GM19238 (cell line): Measurements from ENCODE around the gene NDOR1.

Source experiments
- DNase-seq: peaks from one replicate; pipeline ENCODE4 v3.0.0; 2011; ENCODE audit warnings: low spot score; ENCODE audit not compliant: insufficient read length

NDOR1 gene

DNA sequence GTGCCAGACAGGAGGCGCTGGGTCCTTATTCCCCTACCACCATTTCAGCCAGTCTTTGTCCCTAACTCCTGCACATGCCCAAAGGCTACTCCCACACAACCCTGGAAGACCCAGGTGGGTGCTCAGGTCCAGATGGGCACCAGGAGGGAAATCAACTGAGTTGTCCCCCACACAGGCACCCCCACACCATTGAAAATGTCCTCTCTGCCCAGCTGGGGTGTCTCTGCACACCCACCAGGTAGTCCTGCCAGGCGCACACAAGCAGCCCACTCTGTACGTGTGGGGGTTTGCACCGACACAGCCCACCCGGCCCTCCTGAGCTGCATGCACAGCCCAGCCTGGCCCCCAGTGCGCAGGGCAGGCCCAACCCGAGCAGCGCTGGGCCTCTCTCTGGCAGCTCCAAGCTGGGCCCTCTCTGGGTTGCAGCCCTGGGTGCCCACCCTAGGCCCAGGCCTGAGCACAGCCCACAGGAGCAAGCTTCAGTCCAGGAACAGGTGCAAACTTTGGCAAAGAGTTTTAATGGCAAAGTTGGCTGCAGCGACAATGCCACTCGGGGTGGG is 14.3 kb downstream of the NDOR1 start:
- DNase-seq, result no peak

- DNase-seq, result no peak
Measured at GRCh38 chr9:137220317-137221094, 15.0 kb downstream of the NDOR1 start.

DNA sequence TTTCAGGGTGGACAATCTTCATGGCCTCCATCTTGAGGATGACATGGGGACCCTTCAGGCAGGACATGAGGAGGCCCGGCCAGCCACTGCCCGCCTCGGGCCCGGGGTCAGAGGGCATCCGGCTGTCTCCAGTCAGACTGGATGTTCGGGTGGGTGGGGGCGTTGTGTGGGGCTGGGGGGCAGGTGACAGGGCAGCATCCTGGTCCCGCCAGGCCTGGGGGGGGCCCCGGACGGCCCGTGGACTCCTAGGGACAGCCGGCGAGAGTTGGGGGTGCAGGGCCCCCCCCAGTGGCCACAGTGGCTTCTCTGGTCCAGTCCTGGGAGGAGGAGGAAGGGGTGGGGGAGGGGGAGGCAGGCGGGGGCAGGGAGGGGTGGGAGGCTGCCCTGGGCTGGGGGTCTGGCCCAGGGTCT is 15.6 kb downstream of the NDOR1 start:
- DNase-seq, result no peak

DNA sequence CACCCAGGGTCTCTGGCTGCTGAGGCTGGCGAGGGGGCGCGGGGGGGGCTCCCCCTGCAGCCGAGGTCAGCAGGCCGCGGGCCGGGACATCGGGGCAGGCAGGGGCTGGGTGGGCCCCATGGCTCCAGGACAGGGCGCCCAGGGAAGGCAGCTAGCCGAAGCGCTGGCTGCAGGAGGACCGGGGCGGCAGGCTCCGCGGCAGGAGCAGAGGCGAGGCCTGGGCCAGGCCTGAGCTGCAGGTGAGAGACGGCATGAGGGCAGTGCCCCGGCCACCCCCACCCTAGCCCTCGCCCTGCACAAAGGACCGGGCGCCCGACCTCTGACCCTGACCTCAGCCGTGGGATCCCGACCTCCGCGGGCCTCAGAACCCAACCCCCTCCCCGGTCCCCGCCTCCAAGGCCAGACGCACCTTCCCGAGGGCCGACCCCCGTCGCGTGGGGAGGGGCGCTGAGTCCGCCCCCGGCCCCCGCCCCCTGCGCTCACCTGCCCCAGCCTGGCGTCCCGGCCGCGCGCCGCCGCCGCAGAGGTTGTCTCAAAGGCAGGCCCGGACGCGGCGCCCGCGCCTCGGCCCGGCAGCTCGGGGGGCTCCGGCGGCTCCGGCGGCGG is 16.1 kb downstream of the NDOR1 start:
- no peak for DNase-seq

- DNase-seq, result no peak
Measured at GRCh38 chr9:137222190-137223077, 16.9 kb downstream of the NDOR1 start, which contains the start of gene RNF208. TSS of gene RNF208 (minus strand) at chr9:137222240. CDS start at chr9:137221212, 1,028 bp downstream.

DNA sequence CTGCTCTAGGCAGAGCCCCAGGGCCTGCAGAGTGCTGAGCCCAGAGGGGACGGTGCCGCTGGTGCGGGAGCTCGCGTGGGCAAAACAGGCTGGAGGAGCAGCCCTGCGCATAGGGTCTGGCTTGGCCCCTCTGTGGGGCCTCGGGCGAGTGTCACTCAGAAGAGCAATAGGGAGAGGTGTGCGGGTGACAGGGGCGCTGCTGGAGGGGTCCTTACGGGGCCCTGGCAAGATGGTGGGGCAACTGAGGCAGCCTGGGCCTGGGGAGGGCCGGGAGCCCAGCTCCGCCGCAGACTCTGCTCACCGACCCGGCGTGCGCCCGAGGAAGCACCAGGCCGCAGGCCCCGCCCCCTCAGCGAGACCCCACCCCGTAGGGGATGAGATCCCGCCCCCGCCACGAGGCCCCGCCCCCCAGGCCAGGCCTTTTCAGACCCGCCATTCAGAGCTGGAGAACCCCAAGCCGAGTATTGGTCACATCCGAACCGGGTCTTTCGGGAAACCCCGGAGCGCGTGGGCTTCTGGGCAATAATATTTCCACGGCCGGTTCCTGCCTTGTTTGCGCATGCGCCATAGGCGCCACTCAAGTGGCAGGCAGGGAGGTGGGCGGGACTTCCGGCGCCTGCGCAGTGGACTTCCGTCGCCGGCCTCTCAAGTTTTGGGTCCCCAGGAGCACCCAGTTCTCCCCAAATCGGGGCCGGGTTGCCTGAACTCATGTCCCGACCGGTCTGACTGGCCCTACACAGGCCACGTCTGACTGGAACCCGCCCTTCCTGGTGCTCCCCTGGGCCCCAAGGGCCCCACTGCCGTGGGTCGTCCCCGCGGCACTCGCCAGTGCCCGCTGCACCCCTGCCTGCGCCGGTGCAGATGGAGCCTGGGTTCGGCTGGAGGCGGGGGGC is 17.8 kb downstream of the NDOR1 start:
- DNase-seq, result peak; percentile 100

DNA sequence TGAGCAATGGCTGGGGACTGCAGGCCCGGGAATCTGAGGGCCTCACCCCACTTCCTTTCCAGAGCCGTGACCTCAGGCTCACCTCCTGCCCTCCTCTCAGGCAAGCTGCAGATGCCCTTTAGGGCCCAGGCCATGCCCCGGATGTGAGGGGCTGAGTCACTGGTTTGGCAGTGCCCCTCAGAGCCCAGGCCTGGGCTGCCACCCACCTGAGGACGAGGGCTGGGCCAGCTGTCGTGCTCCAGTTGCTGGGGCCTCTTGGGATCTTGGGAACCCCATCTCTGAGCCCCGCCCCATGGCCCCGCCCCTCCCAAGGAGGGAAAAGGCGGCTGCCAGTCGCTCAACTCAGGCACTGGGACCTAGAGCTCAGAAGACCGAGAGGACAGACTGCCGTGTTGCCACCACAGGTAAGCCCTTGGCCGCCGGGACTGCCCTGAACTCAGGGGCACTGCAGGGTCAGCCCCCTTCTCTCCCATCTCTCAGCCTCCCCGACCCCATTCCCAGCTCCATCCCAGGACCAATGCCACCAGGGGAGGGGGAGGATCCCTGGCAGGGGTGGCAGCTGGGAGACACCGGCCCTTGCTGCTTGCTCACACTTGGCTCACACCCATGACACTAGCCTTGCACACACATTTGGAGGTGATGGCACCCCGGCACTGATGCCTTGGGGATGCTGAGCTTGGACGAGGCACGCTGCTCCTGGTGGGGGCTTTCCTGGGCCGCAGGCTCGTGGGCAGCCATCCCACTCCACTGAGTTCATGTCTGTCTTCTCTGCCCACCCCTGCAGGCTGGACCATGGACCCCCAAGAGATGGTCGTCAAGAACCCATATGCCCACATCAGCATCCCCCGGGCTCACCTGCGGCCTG is 19.6 kb downstream of the NDOR1 start, which contains the start of gene CYSRT1:
Gene CYSRT1, plus strand, starts transcription at position 345 of the 865 bp plus-strand sequence. Its CDS starts 448 bp downstream, at position 793.
- DNase-seq, result no peak

GRCh38 chr9:137225699-137226331 is 20.3 kb downstream of the NDOR1 start:
- no peak for DNase-seq

DNA sequence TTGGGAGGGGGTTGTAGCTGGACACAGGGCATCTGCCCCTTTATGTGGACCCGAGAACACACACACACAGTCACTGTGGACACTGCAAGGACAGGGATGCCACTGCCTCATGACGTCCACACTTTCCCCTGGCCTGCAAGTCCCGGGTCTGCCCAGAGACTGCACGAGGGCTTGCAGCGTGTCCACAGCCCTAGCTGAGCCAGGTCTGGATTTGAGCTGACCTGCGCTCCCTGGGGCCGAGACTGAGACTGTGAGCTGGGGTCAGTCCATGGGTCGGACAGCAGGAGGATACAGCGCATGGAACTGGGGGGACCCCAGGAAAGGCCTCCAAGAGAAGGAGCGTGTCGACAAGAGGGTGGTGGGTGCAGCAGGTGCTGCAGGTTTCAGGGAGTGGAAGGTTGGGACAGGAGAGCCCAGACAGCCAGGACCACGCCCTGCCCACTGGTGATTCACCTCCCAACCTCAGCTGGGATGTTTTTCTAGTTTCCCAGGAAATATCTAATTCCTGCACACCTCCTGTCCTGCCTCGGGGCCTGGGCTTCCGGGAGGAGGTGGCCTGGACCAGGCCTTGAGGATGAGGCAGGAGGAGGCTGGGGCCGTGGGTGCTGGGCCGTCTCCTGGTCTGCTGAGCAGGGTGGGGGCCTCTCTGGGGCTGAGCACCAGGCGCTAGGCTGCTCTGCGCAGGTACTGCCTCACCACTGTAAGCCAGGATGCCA is 21.0 kb downstream of the NDOR1 start:
- DNase-seq, result no peak

- DNase-seq, result peak; percentile 83
Measured at GRCh38 chr9:137227054-137227852, 21.8 kb downstream of the NDOR1 start, which contains the start of gene RNF224. TSS of gene RNF224 (plus strand) at chr9:137227502. CDS start at chr9:137228336, 834 bp downstream.

GRCh38 chr9:137227853-137228505 is 22.5 kb downstream of the NDOR1 start:
- DNase-seq, result no peak

GRCh38 chr9:137228506-137228967 is 23.0 kb downstream of the NDOR1 start:
- no peak for DNase-seq

DNA sequence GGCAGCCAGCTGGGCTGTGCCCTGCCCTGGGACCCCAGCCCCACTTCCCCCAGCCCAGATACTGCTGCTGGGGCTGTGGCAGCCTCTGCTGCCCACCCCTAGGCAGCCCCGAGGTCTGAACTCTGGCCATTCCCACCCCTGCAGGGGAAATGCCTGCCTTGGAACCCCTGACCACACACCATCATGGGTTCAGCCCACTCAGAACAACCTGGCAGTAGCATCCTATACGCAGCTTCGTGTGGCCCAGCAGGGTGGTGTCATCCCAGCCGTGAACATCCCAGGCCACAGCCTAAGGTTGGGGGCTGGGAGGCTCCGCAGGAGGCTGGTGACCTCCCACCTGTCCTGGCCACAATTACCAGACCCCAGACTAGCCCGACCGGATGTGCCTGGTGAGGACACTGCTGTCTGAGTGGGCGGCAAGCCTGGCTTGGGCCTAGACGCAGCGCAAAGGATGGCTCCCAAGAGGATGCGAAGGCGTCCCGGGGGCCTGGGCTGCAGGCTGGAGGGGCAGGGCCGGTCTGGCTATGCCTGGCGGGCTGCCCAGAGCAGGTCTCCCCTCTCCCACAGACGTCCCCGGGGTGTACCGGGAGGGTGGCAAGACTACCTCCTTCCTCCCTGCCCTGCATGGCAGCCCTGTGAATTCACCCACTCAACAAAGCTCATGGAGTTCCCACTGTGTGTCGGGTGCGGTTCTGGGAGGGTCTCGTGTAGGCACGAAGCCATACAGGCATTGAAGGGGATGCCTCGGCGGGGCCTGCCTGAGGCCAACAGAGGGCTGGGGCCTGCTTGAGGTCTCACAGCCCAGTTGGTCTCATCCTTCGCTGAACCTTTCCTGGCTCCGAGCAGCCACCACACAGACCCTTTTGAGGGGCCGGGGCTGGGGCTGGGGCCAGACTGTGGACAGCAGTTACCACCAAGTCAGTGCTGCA is 23.7 kb downstream of the NDOR1 start:
- DNase-seq, result no peak

DNA sequence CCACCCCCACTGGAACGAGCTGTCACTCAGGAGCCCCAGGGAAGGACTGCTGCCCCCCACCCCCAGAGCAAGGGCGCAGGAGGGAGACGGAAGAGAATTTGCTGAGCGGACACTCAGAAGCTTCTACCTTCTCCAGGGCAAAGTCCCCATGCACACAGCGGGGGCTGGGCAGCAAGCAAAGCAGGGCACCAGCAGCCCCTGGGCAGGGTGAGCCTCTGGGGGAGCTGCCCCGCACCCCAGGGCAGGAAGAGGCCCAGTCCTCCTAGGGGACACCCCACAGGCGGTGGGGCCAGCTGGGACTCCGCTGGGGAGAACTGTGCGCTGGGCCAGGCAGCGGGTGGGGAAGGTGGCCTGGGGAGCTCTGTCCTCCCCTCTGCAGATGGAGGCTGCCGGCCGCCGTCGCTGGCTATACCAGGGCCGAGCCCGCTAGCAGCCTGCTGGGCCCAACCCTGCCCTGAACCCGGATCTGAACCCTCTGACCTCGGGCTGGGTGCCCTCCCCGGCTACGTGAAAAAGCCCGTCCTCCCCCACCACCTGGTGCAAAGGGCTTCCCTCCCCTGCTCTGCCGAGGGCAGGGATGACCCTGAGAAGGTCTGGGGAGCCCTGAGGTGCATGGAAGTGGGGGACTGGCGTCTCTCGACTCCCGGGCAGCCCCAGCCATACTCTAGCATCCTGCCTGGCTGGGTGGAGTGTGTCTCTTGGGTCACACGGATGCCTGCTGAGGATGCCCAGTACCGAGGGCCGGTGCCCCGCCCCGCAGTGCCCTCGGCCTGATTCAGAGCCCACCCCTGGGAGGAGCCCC is 24.6 kb downstream of the NDOR1 start:
- DNase-seq, result no peak
